Fibroblast of pulmonary artery (primary cell): Measurements from ENCODE around the gene NCF4.

Experiments used
- DNase-seq: peaks from one replicate; pipeline ENCODE4 v3.0.0-alpha.2; 2010; ENCODE audit warnings: low read depth
- H3K4me3 ChIP-seq: replicated peaks from 2 replicates; pipeline ENCODE4 v1.5.1; 2011; ENCODE audit warnings: low read depth, mild to moderate bottlenecking, control low read depth, low read length, moderate library complexity
- TF ChIP-seq, protein P1 (sequence below): IDR thresholded peaks from 2 replicates; pipeline ENCODE4 v1.5.1; 2011; ENCODE audit warnings: mild to moderate bottlenecking, control low read depth, low read length, inconsistent platforms; ENCODE audit errors: missing control alignments

NCF4 gene

DNA sequence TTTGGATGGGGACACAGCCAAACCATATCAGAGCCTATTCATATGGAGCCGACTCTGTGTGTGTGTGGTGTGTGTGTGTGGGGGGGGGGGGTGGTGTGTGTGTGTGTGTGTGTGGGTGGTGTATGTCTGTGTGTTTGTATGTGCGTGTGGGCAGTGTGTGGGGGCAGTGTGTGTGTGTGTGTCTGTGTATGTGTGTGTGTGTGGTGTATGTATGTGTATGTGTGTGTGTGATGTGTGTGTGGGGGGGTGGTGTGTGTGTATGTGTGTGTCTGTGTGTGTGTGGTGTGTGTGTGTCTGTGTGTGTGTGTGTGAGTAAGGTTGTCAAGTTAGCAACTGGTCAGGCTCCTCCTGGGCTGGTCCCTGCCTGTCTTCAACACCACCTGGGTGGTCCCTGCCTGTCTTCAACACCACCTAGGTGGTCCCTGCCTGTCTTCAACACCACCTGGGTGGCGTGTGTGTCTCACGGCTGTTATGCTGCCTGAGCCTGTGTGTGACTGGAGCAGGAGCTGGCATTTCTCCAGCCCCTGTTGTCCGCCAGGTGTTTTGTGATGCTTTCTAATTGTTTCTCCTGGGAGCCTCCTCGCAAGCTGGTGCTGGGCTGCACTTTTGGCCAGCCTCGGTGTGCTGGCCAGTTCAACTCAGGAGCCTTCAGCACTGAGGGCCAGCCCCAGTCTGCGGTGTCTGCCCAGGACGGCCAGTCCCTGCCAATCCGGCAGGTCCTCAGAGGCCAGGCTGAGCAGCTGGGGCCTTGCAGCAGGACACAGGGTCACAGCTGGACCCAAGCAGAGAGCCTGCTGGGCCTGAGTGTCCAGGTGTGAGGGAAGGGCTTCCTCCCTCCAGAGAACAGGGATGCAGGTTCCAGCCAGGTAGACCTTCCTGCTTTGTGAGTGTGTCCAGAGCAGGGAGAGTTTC is 22.4 kb upstream of the NCF4 start:
- TF ChIP-seq, protein P1, sequence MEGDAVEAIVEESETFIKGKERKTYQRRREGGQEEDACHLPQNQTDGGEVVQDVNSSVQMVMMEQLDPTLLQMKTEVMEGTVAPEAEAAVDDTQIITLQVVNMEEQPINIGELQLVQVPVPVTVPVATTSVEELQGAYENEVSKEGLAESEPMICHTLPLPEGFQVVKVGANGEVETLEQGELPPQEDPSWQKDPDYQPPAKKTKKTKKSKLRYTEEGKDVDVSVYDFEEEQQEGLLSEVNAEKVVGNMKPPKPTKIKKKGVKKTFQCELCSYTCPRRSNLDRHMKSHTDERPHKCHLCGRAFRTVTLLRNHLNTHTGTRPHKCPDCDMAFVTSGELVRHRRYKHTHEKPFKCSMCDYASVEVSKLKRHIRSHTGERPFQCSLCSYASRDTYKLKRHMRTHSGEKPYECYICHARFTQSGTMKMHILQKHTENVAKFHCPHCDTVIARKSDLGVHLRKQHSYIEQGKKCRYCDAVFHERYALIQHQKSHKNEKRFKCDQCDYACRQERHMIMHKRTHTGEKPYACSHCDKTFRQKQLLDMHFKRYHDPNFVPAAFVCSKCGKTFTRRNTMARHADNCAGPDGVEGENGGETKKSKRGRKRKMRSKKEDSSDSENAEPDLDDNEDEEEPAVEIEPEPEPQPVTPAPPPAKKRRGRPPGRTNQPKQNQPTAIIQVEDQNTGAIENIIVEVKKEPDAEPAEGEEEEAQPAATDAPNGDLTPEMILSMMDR, result no peak
- no peak overlapping the region for H3K4me3 ChIP-seq
- no peak for DNase-seq

DNA sequence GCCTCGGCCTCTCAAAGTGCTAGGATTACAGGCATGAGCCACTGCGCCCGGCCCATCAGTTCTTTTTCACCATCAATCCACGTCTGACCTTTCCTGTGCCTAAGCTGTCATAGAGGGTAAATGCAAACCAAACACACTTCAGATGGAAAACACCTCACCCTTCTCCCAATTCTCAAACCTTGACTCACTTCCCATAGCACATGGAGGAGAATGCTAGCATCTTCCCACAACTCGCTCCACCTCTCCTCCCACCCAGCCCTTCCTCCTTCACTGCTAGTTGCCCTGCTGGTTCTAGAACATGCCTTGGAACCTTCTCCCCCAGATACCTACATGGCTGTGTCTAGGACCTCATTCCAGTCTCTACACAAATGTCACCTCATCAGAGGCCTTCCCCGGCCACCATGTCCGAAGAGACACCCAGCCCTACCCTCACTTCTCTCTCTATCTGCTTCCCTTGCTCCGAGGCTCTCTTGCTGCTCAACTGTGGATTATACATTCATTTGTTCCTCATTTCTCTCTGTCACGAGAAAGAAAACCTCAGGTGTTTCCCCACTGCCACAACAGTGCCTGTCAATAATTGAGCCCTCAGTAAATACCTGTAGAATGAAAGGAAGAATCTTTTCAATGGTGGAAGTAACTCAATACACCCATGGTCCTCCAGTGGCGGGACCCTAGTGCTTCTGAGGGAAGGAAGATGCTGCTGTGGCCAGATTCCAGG is 21.3 kb upstream of the NCF4 start:
- no peak overlapping the region for H3K4me3 ChIP-seq
- TF ChIP-seq, protein P1, result no peak
- DNase-seq, result peak; percentile 53

DNA sequence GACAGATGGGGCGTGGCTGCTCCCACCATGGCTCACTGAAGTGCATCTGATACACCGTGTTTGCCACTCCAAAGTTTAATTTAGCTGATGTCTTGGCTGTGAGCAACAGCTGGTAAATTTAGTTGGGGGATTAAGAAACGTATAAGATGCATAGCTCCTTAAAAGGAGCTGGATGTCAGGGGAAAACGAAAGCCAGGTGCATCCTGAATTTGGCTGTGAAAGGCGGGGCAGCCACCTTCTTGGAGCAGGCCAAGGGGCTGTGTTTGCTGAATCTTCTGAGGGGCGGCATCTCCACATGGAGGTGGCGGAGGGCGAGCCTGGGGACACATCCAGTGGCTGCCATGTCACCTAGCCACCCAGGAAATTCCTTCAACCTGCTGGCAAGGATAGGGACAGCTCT is 20.7 kb upstream of the NCF4 start:
- DNase-seq, result no peak
- H3K4me3 ChIP-seq, result no peak overlapping the region
- TF ChIP-seq, protein P1, result no peak

DNA sequence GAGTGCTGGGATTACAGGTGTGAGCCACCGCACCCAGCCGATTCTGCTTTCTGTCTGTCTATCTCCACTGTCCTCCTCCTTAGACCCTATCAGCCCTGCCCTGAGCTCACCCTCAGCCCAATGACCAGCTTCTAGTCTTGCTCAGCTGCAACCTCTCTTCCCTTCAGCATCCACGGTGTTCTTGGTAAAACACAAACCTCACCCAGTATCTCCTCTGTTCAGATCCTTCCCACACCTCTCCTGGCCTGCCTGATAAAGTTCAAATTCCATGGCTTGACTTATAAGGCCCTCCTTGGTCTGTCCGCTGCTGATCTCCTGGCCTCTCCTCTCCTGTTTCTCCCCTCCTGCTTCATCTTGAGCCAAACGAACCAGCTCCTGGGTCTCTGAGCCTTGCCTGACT is 14.5 kb upstream of the NCF4 start:
- no peak overlapping the region for H3K4me3 ChIP-seq
- DNase-seq, result no peak
- TF ChIP-seq, protein P1, result no peak

DNA sequence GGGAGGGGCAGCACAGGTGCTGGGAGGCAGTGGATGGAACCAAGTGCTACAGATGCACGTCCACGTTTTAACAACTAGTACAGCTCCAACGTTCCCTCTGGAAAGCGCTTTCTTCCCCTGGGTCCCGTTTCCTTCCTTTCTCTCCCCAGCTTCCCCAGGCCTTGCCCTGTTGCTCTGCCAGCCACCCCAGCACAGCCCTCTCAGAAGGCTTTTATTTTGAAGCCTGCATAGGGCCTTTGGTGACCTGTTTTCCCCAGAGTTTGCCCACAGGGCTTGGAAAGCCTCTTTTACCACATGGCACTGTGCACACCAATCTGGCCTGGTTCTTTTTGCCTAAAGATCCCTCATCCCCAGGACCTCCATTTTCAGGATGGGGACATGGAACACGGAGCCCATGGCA is 13.9 kb upstream of the NCF4 start:
- TF ChIP-seq, protein P1, result no peak
- no peak overlapping the region for H3K4me3 ChIP-seq

DNA sequence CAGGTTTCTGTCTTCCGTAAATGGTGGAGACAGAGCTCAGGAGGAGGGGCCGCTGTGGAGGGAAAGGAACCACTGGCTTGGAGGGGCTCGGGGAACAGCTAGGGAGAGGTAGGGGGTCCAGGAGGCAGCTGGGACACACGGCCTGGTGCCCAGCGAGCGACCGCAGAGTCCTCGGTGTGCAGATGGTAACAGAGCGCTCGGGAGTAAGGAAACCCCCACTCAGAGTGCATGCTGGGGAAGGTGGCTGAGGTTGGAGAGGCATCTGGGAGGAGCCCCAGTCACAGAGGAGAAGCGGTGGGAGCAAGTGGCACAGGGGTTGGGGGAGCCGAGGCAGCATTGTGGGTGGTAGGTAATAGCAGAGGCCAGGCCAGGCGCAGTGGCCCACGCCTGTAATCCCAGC is 10.8 kb upstream of the NCF4 start:
- DNase-seq, result no peak
- TF ChIP-seq, protein P1, result no peak
- no peak overlapping the region for H3K4me3 ChIP-seq

More for the DNA sequence above, 13.9 kb upstream of the NCF4 start:
- DNase-seq, result no peak

DNA sequence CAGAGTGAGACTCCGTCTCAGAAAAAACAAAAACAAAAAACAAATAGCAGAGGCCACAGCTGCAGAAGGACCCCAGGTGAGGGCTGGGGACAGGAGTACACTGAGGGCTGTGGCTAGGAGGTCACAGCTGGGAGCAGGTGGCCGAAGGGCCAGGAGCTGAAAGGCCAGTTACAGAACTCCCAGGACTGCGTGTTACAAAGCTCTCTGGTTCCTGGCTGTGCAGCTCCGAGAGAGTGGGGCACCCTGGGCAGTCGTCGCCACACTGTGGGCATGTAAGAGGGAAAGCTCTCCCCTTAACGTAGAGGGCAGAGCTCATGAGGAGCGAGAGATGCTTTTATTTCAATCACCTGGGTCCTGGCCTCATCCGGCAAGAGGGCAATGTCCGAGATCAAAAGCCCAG is 10.1 kb upstream of the NCF4 start:
- DNase-seq, result no peak
- TF ChIP-seq, protein P1, result no peak
- H3K4me3 ChIP-seq, result no peak overlapping the region
